Fibroblast of mammary gland (primary cell): ENCODE measurements around the gene DNAJC10.
A peak's percentile ranks its signal among the peaks of the same experiment; 100 is the strongest.

Source experiments
- DNase-seq: peaks from one replicate; pipeline ENCODE4 v3.0.0-alpha.2; 2010; ENCODE audit warnings: low read depth
- H3K4me3 ChIP-seq: 2 replicates; pipeline ENCODE4 v1.5.1; 2011; ENCODE audit warnings: low read depth, mild to moderate bottlenecking, low read length, moderate library complexity; ENCODE audit not compliant: control insufficient read depth
- TF ChIP-seq, protein P1 (sequence below): conservative IDR thresholded peaks from 2 replicates; pipeline ENCODE4 v1.5.1; 2011; ENCODE audit warnings: low read depth, low read length, inconsistent platforms; ENCODE audit not compliant: control insufficient read depth, insufficient read depth

The DNAJC10 gene

DNA sequence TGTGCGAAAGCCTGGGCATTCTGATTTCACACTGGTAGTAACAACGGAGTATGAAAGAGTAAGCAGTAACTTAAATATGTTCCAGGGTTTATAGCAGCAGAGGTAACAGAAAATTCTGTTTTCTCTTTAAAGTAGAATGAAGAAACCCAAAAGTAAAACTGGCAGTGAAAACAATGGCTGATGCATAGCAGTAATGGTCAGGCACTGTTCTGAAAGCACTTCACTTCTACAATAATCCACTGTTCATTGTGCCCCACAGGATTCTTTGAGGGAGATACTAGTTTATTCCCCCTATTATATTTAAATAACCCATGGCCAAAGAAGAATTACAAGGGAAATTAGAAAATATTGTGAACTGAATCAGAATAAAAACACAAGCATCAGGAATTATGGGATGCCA is 9.3 kb upstream of the DNAJC10 start:
- TF ChIP-seq, protein P1, sequence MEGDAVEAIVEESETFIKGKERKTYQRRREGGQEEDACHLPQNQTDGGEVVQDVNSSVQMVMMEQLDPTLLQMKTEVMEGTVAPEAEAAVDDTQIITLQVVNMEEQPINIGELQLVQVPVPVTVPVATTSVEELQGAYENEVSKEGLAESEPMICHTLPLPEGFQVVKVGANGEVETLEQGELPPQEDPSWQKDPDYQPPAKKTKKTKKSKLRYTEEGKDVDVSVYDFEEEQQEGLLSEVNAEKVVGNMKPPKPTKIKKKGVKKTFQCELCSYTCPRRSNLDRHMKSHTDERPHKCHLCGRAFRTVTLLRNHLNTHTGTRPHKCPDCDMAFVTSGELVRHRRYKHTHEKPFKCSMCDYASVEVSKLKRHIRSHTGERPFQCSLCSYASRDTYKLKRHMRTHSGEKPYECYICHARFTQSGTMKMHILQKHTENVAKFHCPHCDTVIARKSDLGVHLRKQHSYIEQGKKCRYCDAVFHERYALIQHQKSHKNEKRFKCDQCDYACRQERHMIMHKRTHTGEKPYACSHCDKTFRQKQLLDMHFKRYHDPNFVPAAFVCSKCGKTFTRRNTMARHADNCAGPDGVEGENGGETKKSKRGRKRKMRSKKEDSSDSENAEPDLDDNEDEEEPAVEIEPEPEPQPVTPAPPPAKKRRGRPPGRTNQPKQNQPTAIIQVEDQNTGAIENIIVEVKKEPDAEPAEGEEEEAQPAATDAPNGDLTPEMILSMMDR, result no peak
- no peak for DNase-seq
- H3K4me3 ChIP-seq, result no peak overlapping the region

- TF ChIP-seq, protein P1, result no peak
- DNase-seq, result no peak
- no peak overlapping the region for H3K4me3 ChIP-seq
Measured at GRCh38 chr2:182713601-182714000, 2.5 kb upstream of the DNAJC10 start.

DNA sequence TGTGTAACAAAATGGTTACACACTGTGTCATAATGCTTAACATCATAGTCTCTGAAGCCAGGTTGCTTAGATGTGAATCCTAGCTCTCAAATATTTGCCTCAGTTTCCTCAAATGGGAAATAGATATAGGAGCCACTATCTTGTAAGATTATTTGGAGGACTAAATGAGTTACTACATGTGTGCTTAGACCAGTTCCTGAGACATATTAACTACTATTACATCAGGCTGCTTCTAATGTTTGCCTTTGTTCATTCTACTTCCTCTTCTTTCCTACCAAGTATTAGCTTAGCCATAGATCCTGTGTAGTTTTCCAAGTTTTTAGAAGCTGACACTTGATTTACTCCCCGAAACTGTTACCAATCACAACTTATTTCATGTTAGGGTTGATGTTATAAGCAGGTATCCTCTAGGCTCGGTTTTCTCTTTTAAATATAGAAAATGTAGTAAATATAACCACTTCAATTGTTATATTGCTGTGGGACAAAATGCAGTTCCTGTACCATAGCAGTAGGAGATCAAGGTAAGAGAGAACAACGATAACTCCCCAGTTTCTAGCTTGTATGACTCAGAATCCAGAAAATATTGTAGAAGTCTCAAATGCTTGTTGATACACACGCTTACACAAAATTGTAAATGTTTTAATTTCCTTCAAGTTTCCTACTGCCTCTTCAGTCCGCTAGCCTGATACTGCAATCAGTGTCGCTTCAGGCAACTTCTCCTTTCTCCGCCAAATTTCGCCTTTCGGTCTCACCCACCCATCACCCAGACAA is 751 bp upstream of the DNAJC10 start:
- DNase-seq, result peak; percentile 14
- TF ChIP-seq, protein P1, result no peak
- H3K4me3 ChIP-seq, result peak overlapping the region; percentile 93

DNA sequence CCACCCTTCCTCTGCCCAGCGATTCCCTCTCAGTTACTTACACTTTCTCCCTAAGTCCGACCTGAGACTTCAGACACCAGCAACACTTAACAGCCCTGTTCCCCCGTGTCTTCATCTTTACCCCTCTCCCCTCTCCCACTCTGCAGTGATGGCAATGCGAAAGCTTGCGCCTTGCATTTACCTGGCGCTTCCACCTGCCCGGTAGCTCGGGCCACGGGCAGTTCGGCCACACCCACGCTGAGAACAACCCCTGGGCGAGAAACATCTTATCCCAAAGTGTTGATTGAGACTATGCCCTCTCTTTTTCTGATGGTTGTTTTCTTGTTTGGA is 558 bp downstream of the DNAJC10 start:
- TF ChIP-seq, protein P1, result no peak
- H3K4me3 ChIP-seq, result peak overlapping the region; percentile 93
- peak; percentile 36 for DNase-seq

DNA sequence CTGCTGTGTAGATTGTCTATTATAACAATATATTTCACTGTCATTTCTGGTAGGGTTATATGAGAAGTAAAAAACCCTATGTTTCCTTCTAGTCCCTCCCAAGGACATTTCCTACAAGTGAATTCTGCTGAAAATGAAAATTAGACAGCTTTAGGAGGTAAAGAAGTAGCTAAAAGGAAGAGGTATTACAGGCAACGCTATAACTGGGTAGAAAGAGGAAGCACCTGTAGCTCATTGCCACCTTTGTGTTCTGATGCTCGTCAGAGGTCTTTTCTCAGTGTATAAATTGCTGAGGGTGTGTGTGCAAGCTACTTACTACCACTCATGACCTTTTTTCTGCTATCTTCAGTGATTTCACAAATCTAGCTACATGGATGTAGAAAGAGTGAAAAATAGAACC is 1.4 kb downstream of the DNAJC10 start:
- no peak for DNase-seq
- peak overlapping the region; percentile 93 for H3K4me3 ChIP-seq
- TF ChIP-seq, protein P1, result no peak

- DNase-seq, result no peak
- H3K4me3 ChIP-seq, result no peak overlapping the region
- TF ChIP-seq, protein P1, result no peak
Measured at GRCh38 chr2:182717816-182718215, 1.8 kb downstream of the DNAJC10 start.
